Keratinocyte (primary cell): ENCODE measurements around the gene FTCD. TPM values are rescaled to one million over a fixed set of nuclear protein-coding genes. Genes with fewer than 3 reads are reported as not detected.

Source experiments
- DNase-seq: peaks from one replicate; pipeline ENCODE4 v3.0.0-alpha.2; 2011; ENCODE audit warnings: low read depth, missing footprints, low spot score
- FAIRE-seq: peaks from 2 replicates; lab custom pipeline; 2011; peaks lifted over from hg19 to GRCh38; lab: Jason Lieb, UNC
- H2AFZ ChIP-seq: 2 replicates; pipeline ENCODE4 v1.6.0; 2012; ENCODE audit warnings: low read length, control low read depth, inconsistent platforms; ENCODE audit not compliant: control insufficient read depth
- H3K27ac ChIP-seq: 2 replicates; pipeline ENCODE4 v1.5.1; 2011; ENCODE audit warnings: low read length; ENCODE audit not compliant: control insufficient read depth, insufficient read depth
- H3K27me3 ChIP-seq: 3 replicates; pipeline ENCODE4 v1.6.0; 2011; ENCODE audit warnings: low read length; ENCODE audit not compliant: control insufficient read depth, insufficient read depth; ENCODE audit errors: extremely low read depth
- H3K36me3 ChIP-seq, 2 experiments: 2 replicates in 1 of 2; 3 replicates in 1 of 2; pipeline ENCODE4 v1.5.1; 2011; ENCODE audit warnings: low read length in 2 of 2, mild to moderate bottlenecking in 1 of 2; ENCODE audit not compliant: control insufficient read depth in 2 of 2, insufficient read depth in 2 of 2; ENCODE audit errors: extremely low read depth in 1 of 2
- H3K4me1 ChIP-seq: 3 replicates; pipeline ENCODE4 v1.5.1; 2011; ENCODE audit warnings: low read length; ENCODE audit not compliant: control insufficient read depth, insufficient read depth; ENCODE audit errors: extremely low read depth
- H3K4me2 ChIP-seq: 3 replicates; pipeline ENCODE4 v1.6.0; 2011; ENCODE audit warnings: low read depth, low read length; ENCODE audit not compliant: control insufficient read depth, insufficient read depth; ENCODE audit errors: extremely low read depth
- H3K4me3 ChIP-seq, 3 experiments: fragments of 200-600 bp in 1 of 3; sonication (generic) in 1 of 3; 2 replicates in 2 of 3; 3 replicates in 1 of 3; pipeline ENCODE4 v1.5.1; 2011 to 2016; ENCODE audit warnings: low read length in 3 of 3, mild to moderate bottlenecking in 3 of 3, control low read depth in 2 of 3, inconsistent platforms in 1 of 3, low read depth in 1 of 3, mixed read lengths in 1 of 3, mixed run types in 1 of 3, moderate library complexity in 1 of 3; ENCODE audit not compliant: control insufficient read depth in 2 of 3, insufficient read depth in 2 of 3; ENCODE audit errors: extremely low read depth in 1 of 3
- H3K79me2 ChIP-seq: 2 replicates; pipeline ENCODE4 v1.6.0; 2012; ENCODE audit warnings: low read length; ENCODE audit not compliant: control insufficient read depth, insufficient read depth
- H3K9ac ChIP-seq: 3 replicates; pipeline ENCODE4 v1.6.0; 2011; ENCODE audit warnings: low read length; ENCODE audit not compliant: control insufficient read depth, insufficient read depth; ENCODE audit errors: extremely low read depth
- H3K9me1 ChIP-seq: 3 replicates; pipeline ENCODE4 v1.6.0; 2011; ENCODE audit warnings: low read length; ENCODE audit not compliant: control insufficient read depth, insufficient read depth; ENCODE audit errors: extremely low read depth
- H3K9me3 ChIP-seq: 2 replicates; pipeline ENCODE4 v1.5.1; 2012; ENCODE audit warnings: low read depth, low read length; ENCODE audit not compliant: control insufficient read depth
- H4K20me1 ChIP-seq: 3 replicates; pipeline ENCODE4 v1.6.0; 2011; ENCODE audit warnings: low read length; ENCODE audit not compliant: control insufficient read depth, insufficient read depth; ENCODE audit errors: extremely low read depth
- CTCF ChIP-seq, 3 experiments: IDR thresholded peaks in 1 of 3; conservative IDR thresholded peaks in 1 of 3; optimal IDR thresholded peaks in 1 of 3; 2 replicates in 2 of 3; 3 replicates in 1 of 3; pipeline versions ENCODE3 to v1.5.1; 2011; ENCODE audit warnings: low read length in 3 of 3, mild to moderate bottlenecking in 3 of 3, moderate library complexity in 2 of 3, control low read depth in 1 of 3, inconsistent platforms in 1 of 3; ENCODE audit not compliant: insufficient read depth in 2 of 3; ENCODE audit errors: extremely low read depth in 1 of 3
- EZH2 ChIP-seq: IDR thresholded peaks from one replicate; pipeline ENCODE4 v1.6.1; 2012; ENCODE audit warnings: inconsistent platforms, mild to moderate bottlenecking, low read length, moderate library complexity
- dilution Hi-C: fragments of 300-500 bp; cut with MboI; formaldehyde crosslinking; loops from one replicate; pipeline ENCODE4 v1.7.0; 2020; ENCODE audit warnings: low sequenced_read_pairs; ENCODE audit not compliant: extremely low pct_ligation_motif_present
- polyA plus RNA-seq, 5 experiments: library from polyadenylated mRNA; depleted of rRNA in 3 of 5; stranded (reverse) in 3 of 5; stranded (forward) in 1 of 5; unstranded in 1 of 5; fragments of >200 nt; gene quantifications; 1 replicate in 1 of 5; 2 replicates in 3 of 5; 3 replicates in 1 of 5; pipeline versions ENCODE4 v1.2.1 to v1.2.3, GENCODE V29; 2011 to 2012; ENCODE audit warnings: missing spikeins in 2 of 5, low read depth in 1 of 5, low replicate concordance in 1 of 5

FTCD gene
- polyA plus RNA-seq, 1 donor (not counting 4 experiments of a cell fraction or from before 2014, with no cell fraction given), result not detected

DNA sequence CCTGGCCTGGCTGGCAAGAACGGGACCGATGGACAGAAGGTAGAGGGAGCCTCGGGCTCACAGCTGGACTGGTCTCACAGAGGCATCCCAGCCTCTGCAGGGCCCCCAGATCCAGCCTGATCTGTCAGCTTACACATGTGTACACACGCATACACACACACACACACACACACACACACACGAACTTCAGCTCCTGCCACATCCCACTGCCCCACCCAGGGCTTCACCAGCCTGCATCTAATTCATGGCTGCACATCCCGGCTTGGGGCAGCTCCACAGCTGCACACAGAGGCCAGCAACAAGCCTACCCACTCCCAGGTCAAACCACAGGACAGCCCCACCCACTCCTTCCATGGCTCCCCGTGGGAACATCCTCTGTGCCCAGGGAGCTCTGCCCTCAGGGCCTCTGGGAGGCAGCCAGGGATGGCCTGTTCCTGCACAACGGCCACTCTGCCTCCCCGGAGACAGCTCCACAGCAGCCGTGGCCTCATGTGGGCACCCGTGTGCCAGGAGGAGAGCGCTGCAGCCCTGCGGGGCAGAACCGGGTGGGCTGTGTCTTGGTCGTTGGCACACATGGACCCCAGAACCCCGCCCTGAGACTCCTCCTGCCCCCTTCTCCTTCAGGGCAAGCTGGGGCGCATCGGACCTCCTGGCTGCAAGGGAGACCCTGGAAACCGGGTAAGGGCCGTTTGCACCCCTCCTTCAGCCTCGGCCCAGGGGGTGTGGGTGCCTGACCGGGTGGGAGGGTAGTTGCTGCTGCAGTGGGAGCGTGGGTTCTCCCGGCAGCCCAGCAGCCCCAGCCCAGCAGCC lies 38.4 kb downstream of the FTCD start:
- Histone ChIP-seq H3K27me3 (no peaks in the 10 kb centered on the region), H3K27ac (no peak overlapping the region), H3K79me2 (no peaks in the 10 kb centered on the region), H3K9me1 (no peaks in the 10 kb centered on the region), H4K20me1 (no peaks in the 10 kb centered on the region), H3K4me3 (no peak overlapping the region), H3K9ac (no peak overlapping the region), H3K4me2 (no peak overlapping the region), H3K36me3 (no peaks in the 10 kb centered on the region), H3K4me1 (no peaks in the 10 kb centered on the region), H2AFZ (no peak overlapping the region), H3K9me3 (peaks cover 3% of the 10 kb centered on the region)
- DNase-seq (no peak), FAIRE-seq (no peak)
- dilution Hi-C loops, result no loop called here
- no peak for TF ChIP-seq CTCF (optimal IDR thresholded peaks at IDR 0.05 in 1 of 3, IDR thresholded peaks at IDR 0.05 in 1 of 3, conservative IDR thresholded peaks at IDR 0.05 in 1 of 3; ENCODE audit: extremely low read depth in 1 of 3, insufficient read depth in 2 of 3, low read length in 3 of 3)
- no peak for TF ChIP-seq EZH2

GRCh38 chr21:46116189-46116775 lies 39.1 kb downstream of the FTCD start:
- TF ChIP-seq EZH2 (no peak), CTCF (optimal IDR thresholded peaks at IDR 0.05 in 1 of 3, IDR thresholded peaks at IDR 0.05 in 1 of 3, conservative IDR thresholded peaks at IDR 0.05 in 1 of 3; ENCODE audit: extremely low read depth in 1 of 3, insufficient read depth in 2 of 3, low read length in 3 of 3) (no peak)
- H3K27me3 ChIP-seq, result no peaks in the 10 kb centered on the region
- no peaks in the 10 kb centered on the region for H4K20me1 ChIP-seq
- H2AFZ ChIP-seq, result no peak overlapping the region
- H3K9ac ChIP-seq, result no peak overlapping the region
- no peaks in the 10 kb centered on the region for H3K79me2 ChIP-seq
- H3K4me2 ChIP-seq, result no peak overlapping the region
- H3K36me3 ChIP-seq, result no peaks in the 10 kb centered on the region
- H3K4me3 ChIP-seq, result no peak overlapping the region
- FAIRE-seq, result no peak
- H3K4me1 ChIP-seq, result no peaks in the 10 kb centered on the region
- no peak for DNase-seq
- H3K27ac ChIP-seq, result no peak overlapping the region
- no peaks in the 10 kb centered on the region for H3K9me1 ChIP-seq
- H3K9me3 ChIP-seq, result peaks cover 5% of the 10 kb centered on the region
- dilution Hi-C loops, result no loop called here
